Measurements from ENCODE around the gene CCDC57. TPM values are rescaled to one million over a fixed set of nuclear protein-coding genes. Genes with fewer than 3 reads are reported as not detected.

The CCDC57 gene
- total and polyA plus RNA-seq, 9 of the 15 experiments (the other 6 are each of a cell fraction or from before 2014, with no cell fraction given) = 0.83 to 36.2 (median 13.6) TPM

DNA sequence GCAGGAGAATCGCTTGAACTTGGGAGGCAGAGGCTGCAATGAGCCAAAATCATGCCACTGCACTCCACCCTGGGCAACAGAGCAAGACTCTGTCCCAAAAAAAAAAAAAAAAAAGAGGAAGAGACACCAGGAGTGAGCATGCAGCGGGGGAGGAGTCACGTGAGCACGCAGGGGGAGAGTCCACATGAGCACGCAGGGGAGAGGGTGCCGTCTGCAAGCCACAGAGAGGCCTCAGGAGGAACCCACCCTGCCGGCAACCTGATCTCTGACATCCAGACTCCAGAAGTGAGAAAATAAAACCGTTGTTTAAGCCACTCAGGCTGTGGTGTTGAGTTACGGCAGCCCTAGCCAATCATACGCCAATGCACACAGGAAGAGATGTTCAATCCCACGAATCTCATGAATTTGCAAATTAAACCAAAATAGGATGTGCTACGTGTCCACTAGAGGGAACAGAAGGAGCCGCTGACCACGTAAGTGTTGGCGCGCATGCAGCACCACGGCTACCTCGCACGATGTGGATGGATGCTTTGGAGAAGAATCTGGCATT is 42.2 kb downstream of the CCDC57 start:
- Histone ChIP-seq H3K4me3 (no peak overlapping the region), H3K9me3 (replicated peaks; ENCODE audit: control insufficient read depth, insufficient read depth, low read depth, low read length) (no peaks in the 10 kb centered on the region), H3K36me3 (ENCODE audit: control insufficient read depth, insufficient read depth, low read length) (peaks cover 61% of the 10 kb centered on the region), H2AFZ (ENCODE audit: low read depth, low read length) (peak overlapping the region; percentile 69), H3K27me3 (ENCODE audit: control insufficient read depth in 2 of 2, insufficient read depth in 2 of 2, low read length in 2 of 2) (no peaks in the 10 kb centered on the region), H3K4me2 (ENCODE audit: insufficient read depth, low read length) (peak overlapping the region; percentile 39; the same call in 1 of the 2 replicates), H3K27ac (ENCODE audit: extremely low read depth, low read depth, low read length) (peak overlapping the region; percentile 49; the same call in 1 of the 3 replicates), H4K20me1 (replicated peaks; ENCODE audit: control insufficient read depth, insufficient read depth, low read length) (no peaks in the 10 kb centered on the region), H3K4me1 (replicated peaks in 1 of 2; ENCODE audit: control insufficient read depth in 2 of 2, insufficient read depth in 2 of 2, low read length in 2 of 2) (peaks cover 10 to 26% of the 10 kb centered on the region in 2 experiments; a peak in 4 of 5 replicates), H3K79me2 (ENCODE audit: control insufficient read depth, insufficient read depth, low read length) (no peaks in the 10 kb centered on the region), H3K9me1 (ENCODE audit: control insufficient read depth, insufficient read depth, low read length) (peaks cover 3% of the 10 kb centered on the region), H3K9ac (ENCODE audit: insufficient read depth in 1 of 2, low read depth in 2 of 2, low read length in 2 of 2) (peak overlapping the region in 1 of 2 experiments; percentile 82; a peak in 1 of 4 replicates)
- BruUV-seq (replicated peaks) = no TSS peak
- CTCF ChIA-PET (ENCODE audit: low intra/inter-chr PET ratio) = no interaction called here
- intact Hi-C loops (cut with micrococcal nuclease) = no loop called here
- POLR2A ChIA-PET = no interaction called here
- FAIRE-seq (peak; percentile 87), DNase-seq (ENCODE audit: extremely low read depth in 1 of 4, low spot score in 3 of 4) (peak; percentile 66 to 74 (median 72)), ATAC-seq (peak; percentile 92)
- in situ Hi-C loops (cut with MboI) = no loop called here
- WGBS (ENCODE audit: insufficient coverage, low coverage, missing lambda C conversion rate) = 32% methylated on average over 16 of the region's 19 CpGs
- no peak for TF ChIP-seq FOXO4 (CRISPR knock-in tag; IDR thresholded peaks at IDR 0.05)
- peak; percentile 98 for TF ChIP-seq ZNF121 (CRISPR knock-in tag; conservative IDR thresholded peaks at IDR 0.05)
- TF ChIP-seq TCF7 (IDR thresholded peaks at IDR 0.05; ENCODE audit: borderline replicate concordance) = no peak
- TF ChIP-seq FOXM1 (IDR thresholded peaks at IDR 0.05; ENCODE audit: low read depth) = peak; percentile 72
- TF ChIP-seq FOXM1 (CRISPR knock-in tag; IDR thresholded peaks at IDR 0.05; ENCODE audit: low read depth) = no peak
- 0 out of 2 replicates have a peak, but pooled peaks have one; percentile 30 for TF ChIP-seq REST (IDR thresholded peaks at IDR 0.05; ENCODE audit: borderline replicate concordance)
- no peak for TF ChIP-seq REST (CRISPR knock-in tag; IDR thresholded peaks at IDR 0.05; ENCODE audit: low read depth)
- TF ChIP-seq NRF1 (conservative IDR thresholded peaks at IDR 0.05 in 1 of 2, IDR thresholded peaks at IDR 0.05 in 1 of 2) = peak in 1 of 2 experiments; percentile 32; a peak in 1 of 4 replicates
- no peak for TF ChIP-seq MCM7 (IDR thresholded peaks at IDR 0.05)
- TF ChIP-seq ZNF551 (CRISPR knock-in tag; IDR thresholded peaks at IDR 0.05) = no peak
- TF ChIP-seq FOXJ2 (tag; IDR thresholded peaks at IDR 0.05) = no peak
- TF ChIP-seq PYGO2 (tag; IDR thresholded peaks at IDR 0.05) = no peak
- no peak for TF ChIP-seq E2F3 (CRISPR knock-in tag; IDR thresholded peaks at IDR 0.05)
- TF ChIP-seq DACH1 (IDR thresholded peaks at IDR 0.05; ENCODE audit: partially characterized antibody) = no peak
